HG02623 (cell line): ENCODE data around the gene OTUD4.

Experiments
- ATAC-seq: cut with Tn5 transposase; IDR thresholded peaks from one replicate; pipeline ENCODE4 v1.9.1; 2021; ENCODE audit warnings: moderate library complexity; ENCODE audit not compliant: unreplicated experiment

The OTUD4 gene

DNA sequence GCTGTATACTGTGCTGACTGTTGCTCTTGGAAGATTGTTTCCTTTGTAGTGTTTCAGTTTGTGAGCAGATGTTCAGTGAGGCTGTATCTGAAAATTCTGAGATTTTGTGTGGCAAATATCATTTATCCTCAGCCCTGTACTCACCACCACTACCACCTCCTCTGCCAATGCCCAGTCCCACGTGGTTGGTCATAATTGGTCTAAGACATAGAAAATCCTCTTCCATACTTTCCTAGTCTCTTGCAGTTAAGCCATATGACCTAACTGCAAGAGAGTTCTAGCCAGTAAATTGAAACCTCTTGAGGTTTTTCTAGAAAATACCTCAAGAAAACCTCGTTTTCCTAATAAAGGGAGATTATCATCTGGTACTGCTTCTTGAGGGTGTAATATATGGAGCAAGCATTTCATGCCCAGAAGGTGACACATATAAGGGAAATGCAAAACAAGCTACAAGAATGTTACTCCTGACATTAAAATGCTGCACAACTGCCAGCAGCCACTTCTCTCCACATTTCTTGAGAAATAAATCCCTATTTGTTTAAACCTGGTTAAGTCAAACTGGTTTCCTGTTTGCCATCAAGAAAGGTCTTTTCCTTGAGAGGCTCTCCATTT is 49.5 kb downstream of the OTUD4 start:
- ATAC-seq = no peak

DNA sequence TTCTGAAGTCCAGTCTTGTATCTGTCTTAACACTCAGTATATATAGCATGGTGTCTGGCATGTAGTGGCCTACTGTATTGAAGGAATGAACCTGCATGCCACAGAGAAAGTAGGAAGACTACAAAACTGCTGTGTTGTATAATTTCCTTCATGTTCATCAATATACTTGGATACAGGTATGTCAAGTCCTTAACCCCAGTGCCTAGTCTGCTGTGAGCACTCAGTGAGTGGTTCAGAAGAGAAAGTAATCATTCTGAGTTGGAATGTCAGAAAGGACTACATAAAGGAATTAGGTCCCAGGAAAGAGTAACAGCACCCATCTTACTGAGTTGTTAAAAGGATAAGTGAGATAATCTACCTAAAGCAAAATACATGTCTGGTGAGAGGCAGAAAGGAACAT is 50.3 kb downstream of the OTUD4 start:
- no peak for ATAC-seq

DNA sequence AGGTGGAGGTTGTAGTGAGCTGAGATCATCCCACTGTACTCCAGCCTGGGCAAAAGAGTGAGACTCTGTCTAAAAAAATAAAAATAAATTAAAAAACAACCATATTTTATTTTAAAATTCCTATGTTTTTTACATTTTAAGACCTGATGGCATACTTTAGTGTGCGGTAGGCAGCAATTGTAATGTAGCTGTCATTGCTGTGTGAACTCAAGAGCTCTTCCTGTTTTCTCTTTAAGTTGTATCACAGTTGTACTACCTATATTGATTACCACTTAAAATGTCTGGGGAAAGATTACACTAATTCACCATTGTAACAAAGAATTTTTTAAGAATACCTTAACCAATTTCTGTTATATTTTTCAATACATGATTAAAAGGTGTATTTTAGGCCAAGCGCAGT is 55.0 kb downstream of the OTUD4 start:
- no peak for ATAC-seq

DNA sequence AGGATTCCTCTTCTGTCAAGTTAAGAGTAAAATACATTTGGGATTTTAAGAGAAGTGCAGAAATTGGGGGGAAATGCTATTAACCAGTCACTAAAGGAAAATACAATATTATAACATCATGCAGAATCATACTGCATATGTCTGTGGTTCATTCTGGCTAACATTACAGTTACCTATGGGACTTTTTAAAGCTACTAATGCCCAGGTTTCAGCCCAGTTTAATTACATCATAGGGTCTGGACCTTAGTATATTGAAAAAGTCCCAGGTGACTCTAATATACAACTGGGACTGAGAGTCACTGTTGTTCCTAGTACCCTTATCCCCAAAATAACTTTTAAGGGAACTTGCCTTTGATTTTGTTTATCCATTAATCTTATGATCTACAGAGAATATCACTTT is 72.3 kb downstream of the OTUD4 start:
- ATAC-seq = no peak

DNA sequence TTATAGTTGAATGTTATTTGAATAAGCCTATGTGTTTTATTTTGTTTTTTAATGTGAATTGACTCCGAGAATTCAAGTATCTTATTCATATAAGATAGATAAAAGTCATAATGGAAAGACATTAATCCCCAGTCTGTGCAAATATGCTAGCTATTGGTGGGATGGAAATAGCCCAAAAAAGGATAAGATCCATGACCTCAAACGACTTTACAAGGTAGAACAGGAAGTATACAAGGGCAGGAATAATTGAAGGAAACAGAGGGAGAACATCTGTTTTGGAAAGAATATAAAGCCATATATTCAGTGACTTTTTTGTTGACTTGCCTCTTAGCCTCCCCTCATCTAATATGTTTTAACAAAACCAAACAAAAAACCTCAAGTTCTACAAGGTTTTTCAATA is 73.3 kb downstream of the OTUD4 start:
- no peak for ATAC-seq

DNA sequence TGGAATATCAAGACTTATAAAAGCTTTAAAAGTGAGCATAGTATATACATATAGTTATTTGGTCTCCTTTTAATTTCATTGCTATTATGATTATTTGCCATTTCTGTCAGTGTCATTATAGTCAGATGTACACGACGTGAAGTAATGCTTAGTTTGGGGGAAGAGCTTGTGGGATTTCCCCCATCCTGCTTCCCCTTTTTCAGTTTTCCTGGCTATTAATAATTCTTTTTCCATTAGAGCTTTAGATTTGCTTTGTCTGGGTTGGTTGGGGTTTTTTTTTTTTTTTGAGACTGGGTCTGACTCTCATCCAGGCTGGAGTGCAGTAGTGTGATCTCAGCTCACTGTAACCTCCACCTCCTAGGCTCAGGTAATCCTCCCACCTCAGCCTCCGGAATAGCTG is 76.9 kb downstream of the OTUD4 start:
- no peak for ATAC-seq

DNA sequence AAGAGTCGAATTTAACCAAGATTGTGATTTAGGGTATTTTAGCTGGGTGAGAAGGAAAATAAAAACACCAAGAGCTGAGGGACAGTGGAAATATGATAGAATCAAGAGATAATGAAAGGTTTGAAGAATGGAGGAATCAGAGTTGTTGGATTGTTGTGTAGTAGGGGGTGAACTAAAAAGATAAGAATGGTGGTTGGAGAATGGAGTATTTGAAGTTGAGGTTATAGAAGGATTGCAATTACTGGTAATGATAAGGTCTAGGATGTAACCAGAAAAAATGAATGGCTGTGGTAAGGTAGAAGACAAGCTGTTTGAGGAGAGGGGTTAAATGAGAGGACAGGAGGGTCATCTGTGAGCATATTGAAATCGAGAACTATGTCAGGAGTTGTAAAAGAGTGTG is 77.8 kb downstream of the OTUD4 start:
- no peak for ATAC-seq

DNA sequence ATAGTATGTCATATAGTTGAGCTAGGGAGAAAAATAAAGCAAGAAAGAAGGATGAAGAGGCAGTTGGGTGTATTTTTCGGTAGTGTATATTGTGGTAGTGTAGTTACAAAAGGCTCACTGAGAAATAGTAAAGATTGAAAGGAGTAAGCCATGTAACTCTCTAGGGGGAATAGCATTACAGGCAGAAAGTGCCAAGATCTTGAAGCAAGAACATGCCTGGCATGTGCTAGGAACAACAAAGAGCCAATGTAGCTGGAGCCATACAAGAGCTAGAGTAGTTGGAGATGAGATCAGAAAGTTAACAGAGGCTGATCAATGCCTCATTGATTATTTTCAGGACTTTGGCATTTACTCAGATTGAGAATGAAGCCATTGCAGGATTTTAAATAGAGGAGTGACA is 79.3 kb downstream of the OTUD4 start:
- no peak for ATAC-seq

DNA sequence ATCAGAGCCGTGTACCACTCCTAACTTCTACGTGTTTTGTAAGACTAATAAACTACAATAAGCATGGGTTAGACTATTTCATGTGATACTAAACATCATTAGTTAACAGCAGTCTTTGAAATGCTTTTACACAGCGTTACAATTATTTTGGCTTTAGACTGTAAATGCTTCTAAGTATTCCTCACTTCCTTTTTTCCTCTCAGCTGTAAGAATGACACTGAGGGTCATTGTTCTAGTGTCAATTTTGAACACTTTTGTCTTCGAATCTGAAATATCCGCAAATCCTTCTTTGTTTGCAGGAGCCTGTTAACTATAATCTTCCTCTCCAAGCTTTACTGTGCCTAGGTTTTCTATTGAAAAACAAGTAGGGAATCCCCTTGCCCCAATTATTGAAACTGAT is 80.7 kb downstream of the OTUD4 start:
- no peak for ATAC-seq

DNA sequence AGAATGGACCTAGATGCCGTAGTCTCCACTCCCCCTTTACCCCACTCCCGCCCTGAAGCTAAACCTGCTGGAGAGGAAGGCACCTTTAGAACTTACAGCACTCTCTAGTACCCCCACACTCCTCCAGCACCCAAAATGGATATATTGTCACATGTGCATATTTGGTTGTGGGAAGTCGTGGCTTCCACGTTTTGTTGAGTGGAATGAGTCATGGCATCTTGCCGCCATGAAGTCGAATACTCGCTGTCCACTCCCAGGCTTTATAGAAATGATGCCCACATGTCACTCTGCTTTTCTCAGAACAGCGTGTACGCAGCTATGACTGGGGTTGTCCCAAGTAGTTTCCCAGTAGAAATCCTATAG is 81.7 kb downstream of the OTUD4 start:
- peak; percentile 13 for ATAC-seq

DNA sequence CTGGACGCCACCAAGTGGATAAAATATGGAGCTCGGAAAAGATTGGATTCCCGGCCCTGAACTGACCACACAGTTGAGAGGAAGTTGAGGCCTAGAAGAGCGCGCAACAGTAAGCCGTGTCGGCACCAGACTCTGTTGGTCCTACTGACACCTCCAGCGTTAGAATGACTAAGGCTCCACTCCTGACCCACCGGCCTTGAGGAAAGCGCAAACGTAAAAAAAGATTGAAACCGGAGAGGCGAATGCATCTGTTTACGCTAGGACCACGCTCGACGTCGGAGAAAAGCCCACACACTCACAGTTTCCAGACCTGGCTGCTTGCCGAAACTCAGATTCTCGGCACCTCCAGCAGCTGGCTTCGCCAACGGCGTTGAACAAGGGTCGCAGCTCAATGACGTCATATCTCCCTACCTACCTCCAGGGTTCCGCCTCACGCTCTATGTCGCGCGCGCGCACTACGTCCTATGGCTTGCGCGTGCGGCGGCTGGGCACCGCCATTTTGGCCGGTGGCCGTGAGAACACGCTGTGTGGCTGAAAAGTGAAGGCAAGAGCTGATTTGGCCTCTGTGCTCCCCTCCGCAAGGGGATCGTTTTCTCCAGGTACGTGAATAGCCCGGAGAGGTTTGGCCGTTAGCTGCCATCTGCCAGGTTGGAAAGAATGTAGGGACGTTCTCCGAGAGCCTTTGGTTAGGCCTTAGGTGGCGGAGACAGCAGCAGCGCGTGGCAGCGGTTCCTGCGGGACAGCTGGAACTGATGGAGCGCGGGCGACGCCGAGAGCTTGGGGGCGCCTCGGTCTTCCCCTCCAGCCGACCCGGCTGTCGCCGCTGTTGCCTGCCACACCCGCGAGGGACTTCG is 82.3 kb downstream of the OTUD4 start, which contains the start of the genes ABCE1 and ANAPC10:
TSS of gene ABCE1 (plus strand) at position 491 of the 854 bp plus-strand sequence. CDS start 6,102 bp downstream, outside the sequence.
TSS of gene ANAPC10 (minus strand) at position 376 of the 854 bp plus-strand sequence. CDS start 2,097 bp downstream, outside the sequence.
- peak; percentile 77 for ATAC-seq

DNA sequence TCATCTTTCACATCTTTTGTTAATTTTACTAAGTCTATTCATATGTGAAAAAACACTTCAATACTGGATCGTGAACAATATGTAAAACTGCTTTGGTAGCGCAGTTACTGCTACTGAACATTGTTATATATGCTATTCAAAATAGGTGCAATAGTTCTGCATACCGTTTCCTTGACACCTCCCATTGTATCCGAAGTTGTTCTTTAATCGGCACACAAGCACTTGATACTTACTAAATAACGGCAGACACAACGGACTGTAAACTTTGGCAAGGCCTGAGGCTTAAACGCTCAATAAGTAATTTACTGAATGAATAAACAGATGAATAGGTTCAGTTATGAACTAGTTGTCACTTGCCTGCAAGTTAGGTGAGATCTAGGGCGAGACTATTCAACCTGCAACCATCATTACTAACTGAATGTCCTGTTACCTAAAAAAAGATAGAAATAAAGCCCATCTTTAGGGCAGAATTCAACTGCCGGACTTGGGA is 83.0 kb downstream of the OTUD4 start:
- peak; percentile 1 for ATAC-seq

DNA sequence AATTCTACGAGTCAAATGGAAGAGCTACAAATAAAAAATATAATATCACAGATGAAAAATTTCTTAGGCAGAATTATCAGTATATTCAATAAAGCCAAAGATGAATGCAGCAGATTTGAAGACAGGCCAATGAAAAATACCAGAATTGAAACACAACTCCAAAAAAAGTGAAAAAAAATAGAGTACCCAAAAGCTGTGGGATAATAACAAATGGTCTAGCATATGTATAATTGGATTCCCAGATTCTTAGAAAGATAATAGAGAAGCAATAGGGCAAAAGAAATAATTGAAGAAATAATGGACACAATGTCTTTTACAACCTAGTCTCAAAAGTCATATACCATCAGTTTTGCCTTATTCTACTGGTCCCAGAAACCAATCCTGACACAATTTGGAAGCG is 86.8 kb downstream of the OTUD4 start:
- ATAC-seq = no peak

DNA sequence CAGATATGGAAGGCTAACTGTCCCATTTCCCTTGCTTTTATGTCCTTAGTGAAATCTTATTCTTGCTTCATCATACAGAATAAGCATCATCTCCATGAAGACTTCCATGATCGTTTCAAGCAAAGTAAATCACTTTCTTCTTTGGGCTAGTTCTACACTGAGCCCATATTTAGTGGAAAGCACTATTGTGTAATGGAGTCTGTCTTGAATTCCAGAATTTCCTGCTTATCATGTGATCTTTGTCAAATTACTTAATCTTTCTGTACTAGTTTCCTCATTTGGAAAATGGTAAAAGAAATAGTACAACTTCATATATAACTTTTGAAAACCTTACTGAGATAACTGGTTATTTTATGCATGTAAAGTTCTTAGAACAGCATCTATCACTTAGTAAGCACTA is 90.0 kb downstream of the OTUD4 start:
- no peak for ATAC-seq

DNA sequence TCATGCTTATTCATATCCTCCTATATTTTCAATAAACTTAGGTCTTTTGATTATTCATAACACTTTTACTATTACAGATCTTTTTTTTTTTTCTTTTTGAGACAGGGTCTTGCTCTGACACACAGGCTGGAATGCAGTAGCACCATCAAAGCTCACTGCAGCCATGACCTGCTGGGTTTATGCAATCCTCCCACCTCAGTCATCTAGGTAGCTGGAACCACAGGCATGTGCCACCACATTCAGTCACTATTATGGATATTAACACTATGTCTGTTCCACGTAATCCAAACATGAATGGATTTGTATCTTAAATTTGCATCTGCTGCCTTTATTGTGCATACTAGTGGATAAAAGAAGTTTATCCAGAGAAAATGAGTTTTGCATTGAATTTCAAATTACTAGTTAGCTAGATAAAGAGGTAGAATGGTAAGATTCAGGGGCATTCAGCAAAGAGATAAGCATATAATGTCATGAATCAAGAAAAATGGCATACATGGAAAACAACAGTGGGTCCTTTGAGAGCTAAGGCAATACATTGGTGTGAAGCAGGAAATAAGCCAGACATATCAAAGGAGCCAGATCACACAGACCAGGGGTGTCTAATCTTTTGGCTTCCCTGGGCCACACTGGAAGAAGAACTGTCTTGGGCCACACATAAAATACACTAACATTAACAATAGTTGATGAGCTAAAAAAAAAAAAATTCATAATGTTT is 96.3 kb downstream of the OTUD4 start:
- no peak for ATAC-seq
